BLaER1 treated with 17β-estradiol and CSF1 and Interleukin-3, amounts not matched to agents 10 nM and 100 nM (cell line): Measurements from ENCODE around the gene DPP6.

Source experiments
- H3K27ac ChIP-seq, 11 experiments: shearing (Covaris generic); formaldehyde crosslinking; 2 replicates each; pipeline ENCODE4 v1.8.1; 2022
- H3K27me3 ChIP-seq, 11 experiments: shearing (Covaris generic); formaldehyde crosslinking; 2 replicates each; pipeline ENCODE4 v1.8.1; 2022
- H3K36me3 ChIP-seq, 11 experiments: shearing (Covaris generic); formaldehyde crosslinking; 2 replicates each; pipeline ENCODE4 v1.8.1; 2022
- H3K4me1 ChIP-seq, 10 experiments: shearing (Covaris generic); formaldehyde crosslinking; 2 replicates each; pipeline ENCODE4 v1.8.1; 2022
- H3K4me2 ChIP-seq, 11 experiments: shearing (Covaris generic); formaldehyde crosslinking; 2 replicates each; pipeline ENCODE4 v1.8.1; 2022
- H3K4me3 ChIP-seq, 10 experiments: shearing (Covaris generic); formaldehyde crosslinking; 2 replicates each; pipeline ENCODE4 v1.8.1; 2022
- H3K9ac ChIP-seq, 11 experiments: shearing (Covaris generic); formaldehyde crosslinking; 2 replicates each; pipeline ENCODE4 v1.8.1; 2022
- H3K9me3 ChIP-seq, 11 experiments: shearing (Covaris generic); formaldehyde crosslinking; replicated peaks in 1 of 11; 2 replicates each; pipeline ENCODE4 v1.8.1; 2022
- H4K20me1 ChIP-seq, 11 experiments: shearing (Covaris generic); formaldehyde crosslinking; 2 replicates each; pipeline ENCODE4 v1.8.1; 2022
- Cebpa-rat ChIP-seq, 11 experiments: shearing (Covaris generic); IDR thresholded peaks; 2 replicates each; pipeline ENCODE4 v1.8.1; 2022

The DPP6 gene

GRCh38 chr7:154913638-154914307 is 861.6 kb downstream of the DPP6 start:
- H3K4me2 ChIP-seq: peak overlapping the region in 2 of 11 experiments; percentile 17 to 22; a peak in 3 of 22 replicates
- H3K27me3 ChIP-seq: peaks cover 0 to 11% (median 8%) of the 10 kb centered on the region in 11 experiments; a peak in 9 of 22 replicates
- no peak for TF ChIP-seq Cebpa-rat (IDR thresholded peaks at IDR 0.05)
- peaks cover 0 to 10% (median 0%) of the 10 kb centered on the region in 11 experiments; a peak in 3 of 22 replicates for H3K9me3 ChIP-seq
- H3K9ac ChIP-seq: no peak overlapping the region; a peak in 1 of 22 replicates
- no peaks in the 10 kb centered on the region for H4K20me1 ChIP-seq
- no peaks in the 10 kb centered on the region for H3K4me1 ChIP-seq
- H3K36me3 ChIP-seq: no peaks in the 10 kb centered on the region
- no peak overlapping the region for H3K27ac ChIP-seq
- no peak overlapping the region for H3K4me3 ChIP-seq

- Histone ChIP-seq H3K27ac (no peak overlapping the region), H3K9ac (no peak overlapping the region), H3K36me3 (no peaks in the 10 kb centered on the region), H3K9me3 (peaks cover 0 to 10% (median 0%) of the 10 kb centered on the region in 11 experiments; a peak in 3 of 22 replicates), H3K4me2 (peak overlapping the region in 1 of 11 experiments; percentile 17; a peak in 2 of 22 replicates), H3K4me1 (no peaks in the 10 kb centered on the region), H3K27me3 (peaks cover 0 to 11% (median 8%) of the 10 kb centered on the region in 11 experiments; a peak in 9 of 22 replicates), H3K4me3 (no peak overlapping the region), H4K20me1 (no peaks in the 10 kb centered on the region)
- TF ChIP-seq Cebpa-rat (IDR thresholded peaks at IDR 0.05): no peak
These were observed 862.3 kb downstream of the DPP6 start for GRCh38 chr7:154914308-154914995.

- Histone ChIP-seq H3K9ac (no peak overlapping the region), H3K4me1 (no peaks in the 10 kb centered on the region), H3K27ac (no peak overlapping the region), H3K27me3 (peaks cover 0 to 11% (median 8%) of the 10 kb centered on the region in 11 experiments; a peak in 9 of 22 replicates), H3K4me2 (no peak overlapping the region), H3K9me3 (peaks cover 0 to 10% (median 0%) of the 10 kb centered on the region in 11 experiments; a peak in 3 of 22 replicates), H3K36me3 (no peaks in the 10 kb centered on the region), H4K20me1 (no peaks in the 10 kb centered on the region), H3K4me3 (no peak overlapping the region)
- TF ChIP-seq Cebpa-rat (IDR thresholded peaks at IDR 0.05): no peak
These were observed 862.8 kb downstream of the DPP6 start for GRCh38 chr7:154914996-154915380.

- peaks cover 0 to 9% (median 0%) of the 10 kb centered on the region in 11 experiments; a peak in 3 of 22 replicates for H3K9me3 ChIP-seq
- H3K36me3 ChIP-seq: no peaks in the 10 kb centered on the region
- H3K4me2 ChIP-seq: no peak overlapping the region
- no peak overlapping the region for H3K27ac ChIP-seq
- no peak overlapping the region for H3K9ac ChIP-seq
- TF ChIP-seq Cebpa-rat (IDR thresholded peaks at IDR 0.05): no peak
- H3K4me1 ChIP-seq: no peaks in the 10 kb centered on the region
- peaks cover 0 to 11% (median 8%) of the 10 kb centered on the region in 11 experiments; a peak in 9 of 22 replicates for H3K27me3 ChIP-seq
- H4K20me1 ChIP-seq: no peaks in the 10 kb centered on the region
- H3K4me3 ChIP-seq: no peak overlapping the region
These were observed 863.4 kb downstream of the DPP6 start for GRCh38 chr7:154915600-154915999.

- no peak for TF ChIP-seq Cebpa-rat (IDR thresholded peaks at IDR 0.05)
- Histone ChIP-seq H4K20me1 (no peaks in the 10 kb centered on the region), H3K9ac (no peak overlapping the region), H3K36me3 (no peaks in the 10 kb centered on the region), H3K4me3 (no peak overlapping the region), H3K9me3 (peaks cover 0 to 1% (median 0%) of the 10 kb centered on the region in 11 experiments; a peak in 3 of 22 replicates), H3K4me2 (no peak overlapping the region), H3K4me1 (no peaks in the 10 kb centered on the region), H3K27me3 (peaks cover 0 to 11% (median 8%) of the 10 kb centered on the region in 11 experiments; a peak in 9 of 22 replicates), H3K27ac (no peak overlapping the region)
These were observed 864.2 kb downstream of the DPP6 start for GRCh38 chr7:154916381-154916780.

GRCh38 chr7:154916856-154917807 is 864.9 kb downstream of the DPP6 start:
- peaks cover 0 to 11% (median 8%) of the 10 kb centered on the region in 11 experiments; a peak in 9 of 22 replicates for H3K27me3 ChIP-seq
- no peaks in the 10 kb centered on the region for H4K20me1 ChIP-seq
- no peak overlapping the region for H3K9ac ChIP-seq
- no peak for TF ChIP-seq Cebpa-rat (IDR thresholded peaks at IDR 0.05)
- H3K4me2 ChIP-seq: no peak overlapping the region
- peaks cover 1 to 8% (median 4%) of the 10 kb centered on the region in 11 experiments; a peak in 21 of 22 replicates for H3K9me3 ChIP-seq
- no peak overlapping the region for H3K27ac ChIP-seq
- no peaks in the 10 kb centered on the region for H3K36me3 ChIP-seq
- H3K4me3 ChIP-seq: no peak overlapping the region
- H3K4me1 ChIP-seq: no peaks in the 10 kb centered on the region

GRCh38 chr7:154917808-154918160 is 865.6 kb downstream of the DPP6 start:
- no peaks in the 10 kb centered on the region for H3K36me3 ChIP-seq
- H3K27ac ChIP-seq: no peak overlapping the region
- H3K9ac ChIP-seq: no peak overlapping the region
- H3K4me2 ChIP-seq: no peak overlapping the region
- H3K27me3 ChIP-seq: peaks cover 0 to 11% (median 8%) of the 10 kb centered on the region in 11 experiments; a peak in 9 of 22 replicates
- no peaks in the 10 kb centered on the region for H4K20me1 ChIP-seq
- peaks cover 7 to 14% (median 11%) of the 10 kb centered on the region in 11 experiments for H3K9me3 ChIP-seq
- no peak overlapping the region for H3K4me3 ChIP-seq
- H3K4me1 ChIP-seq: no peaks in the 10 kb centered on the region
- no peak for TF ChIP-seq Cebpa-rat (IDR thresholded peaks at IDR 0.05)

GRCh38 chr7:154918266-154918665 is 866.1 kb downstream of the DPP6 start:
- Histone ChIP-seq H3K27ac (no peak overlapping the region), H3K4me1 (no peaks in the 10 kb centered on the region), H3K9ac (no peak overlapping the region), H3K9me3 (peaks cover 7 to 15% (median 11%) of the 10 kb centered on the region in 11 experiments), H4K20me1 (no peaks in the 10 kb centered on the region), H3K27me3 (peaks cover 0 to 11% (median 8%) of the 10 kb centered on the region in 11 experiments; a peak in 9 of 22 replicates), H3K4me3 (no peak overlapping the region), H3K4me2 (no peak overlapping the region), H3K36me3 (no peaks in the 10 kb centered on the region)
- no peak for TF ChIP-seq Cebpa-rat (IDR thresholded peaks at IDR 0.05)
